OCI-LY1 (cell line): ENCODE results near the gene LRRFIP2.

Experiments
- H2AFZ ChIP-seq: fragments of 200-600 bp; sonication (generic), shearing (Covaris generic); 2 replicates; pipeline ENCODE4 v1.6.0; 2014; ENCODE audit warnings: antibody characterized with exemption, mild to moderate bottlenecking, low read length
- H3F3A ChIP-seq: fragments of 200-600 bp; sonication (generic), shearing (Covaris generic); 2 replicates; pipeline ENCODE4 v1.6.0; 2014; ENCODE audit warnings: mild to moderate bottlenecking, antibody characterized with exemption, low read length, moderate library complexity; ENCODE audit not compliant: insufficient read depth
- H3K27ac ChIP-seq: fragments of 200-600 bp; sonication (generic); 2 replicates; pipeline ENCODE4 v1.5.1; 2014; ENCODE audit warnings: low read length, mixed run types, mild to moderate bottlenecking, low read depth; ENCODE audit not compliant: poor library complexity, severe bottlenecking
- H3K27me3 ChIP-seq: fragments of 200-600 bp; sonication (generic); 2 replicates; pipeline ENCODE4 v1.6.0; 2014; ENCODE audit warnings: antibody characterized with exemption, mild to moderate bottlenecking, low read length, moderate library complexity; ENCODE audit not compliant: insufficient read depth
- H3K36me3 ChIP-seq: fragments of 200-600 bp; sonication (generic); 2 replicates; pipeline ENCODE4 v1.6.1; 2014; ENCODE audit warnings: mild to moderate bottlenecking, antibody characterized with exemption, low read length, moderate library complexity, mixed read lengths; ENCODE audit not compliant: insufficient read depth
- H3K4me1 ChIP-seq: fragments of 200-600 bp; sonication (generic); 2 replicates; pipeline ENCODE4 v1.5.1; 2014; ENCODE audit warnings: mild to moderate bottlenecking, low read length, moderate library complexity; ENCODE audit not compliant: insufficient read depth, severe bottlenecking
- H3K4me2 ChIP-seq: fragments of 200-600 bp; sonication (generic), shearing (Covaris generic); 2 replicates; pipeline ENCODE4 v1.6.1; 2014; ENCODE audit warnings: low read length
- H3K4me3 ChIP-seq: fragments of 200-600 bp; sonication (generic); 2 replicates; pipeline ENCODE4 v1.5.1; 2014; ENCODE audit warnings: low read length, low read depth, mild to moderate bottlenecking, mixed read lengths; ENCODE audit not compliant: poor library complexity, severe bottlenecking
- H3K79me2 ChIP-seq: fragments of 200-600 bp; shearing (Covaris generic); 2 replicates; pipeline ENCODE4 v1.6.1; 2016; ENCODE audit warnings: mixed run types, low read length, mixed read lengths; ENCODE audit not compliant: insufficient read depth
- H3K9ac ChIP-seq: fragments of 200-600 bp; sonication (generic), shearing (Covaris generic); 2 replicates; pipeline ENCODE4 v1.6.1; 2014; ENCODE audit warnings: mild to moderate bottlenecking, low read length, mixed read lengths
- H3K9me2 ChIP-seq: fragments of 200-600 bp; sonication (generic), shearing (Covaris generic); 2 replicates; pipeline ENCODE4 v1.6.1; 2014; ENCODE audit warnings: low read depth, mild to moderate bottlenecking, low read length, mixed read lengths
- H3K9me3 ChIP-seq: fragments of 200-600 bp; shearing (Covaris generic); 2 replicates; pipeline ENCODE4 v1.6.1; 2014; ENCODE audit warnings: low read length, mixed read lengths
- H4K20me1 ChIP-seq: fragments of 200-600 bp; sonication (generic), shearing (Covaris generic); 2 replicates; pipeline ENCODE4 v1.6.0; 2016; ENCODE audit warnings: mild to moderate bottlenecking, low read length; ENCODE audit not compliant: insufficient read depth
- EZH2 ChIP-seq: fragments of 200-600 bp; sonication (generic), shearing (Covaris generic); IDR thresholded peaks from 2 replicates; pipeline ENCODE4 v1.8.0; 2017; ENCODE audit warnings: borderline replicate concordance, mixed run types, mild to moderate bottlenecking, antibody characterized with exemption, low read length, moderate library complexity, mixed read lengths
- TF ChIP-seq, protein P1 (sequence below): fragments of 200-600 bp; sonication (generic), shearing (Covaris generic); IDR thresholded peaks from 2 replicates; pipeline ENCODE4 v1.5.1; 2017; ENCODE audit warnings: mild to moderate bottlenecking, antibody characterized with exemption, low read length, moderate library complexity, mixed read lengths

Gene LRRFIP2

DNA sequence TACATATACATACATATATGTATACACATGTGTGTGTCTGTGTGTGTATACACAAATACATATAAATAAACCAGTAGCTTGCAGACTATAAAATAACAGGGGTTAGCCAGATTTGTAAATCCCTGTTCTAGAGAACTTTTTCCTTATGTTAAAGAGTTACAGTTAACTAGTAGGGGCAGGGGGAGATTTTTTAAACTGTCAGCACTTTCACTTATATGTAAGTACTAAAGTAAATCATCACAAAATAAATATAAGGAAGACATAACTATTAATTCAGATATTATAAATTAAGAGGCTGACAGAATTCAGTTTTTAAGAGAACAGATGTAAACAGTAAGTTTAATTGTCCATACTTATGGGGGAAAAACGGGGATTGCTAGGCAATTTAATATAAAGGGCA is 74.0 kb downstream of the LRRFIP2 start:
- Histone ChIP-seq H3K27me3 (no peaks in the 10 kb centered on the region), H3K9ac (no peak overlapping the region), H3K27ac (no peak overlapping the region), H3K4me2 (no peak overlapping the region), H3K36me3 (no peaks in the 10 kb centered on the region), H2AFZ (no peak overlapping the region), H4K20me1 (no peaks in the 10 kb centered on the region), H3K79me2 (no peaks in the 10 kb centered on the region), H3K4me3 (no peak overlapping the region), H3F3A (no peaks in the 10 kb centered on the region), H3K9me3 (no peaks in the 10 kb centered on the region), H3K4me1 (no peaks in the 10 kb centered on the region), H3K9me2 (no peaks in the 10 kb centered on the region)
- TF ChIP-seq, protein P1, sequence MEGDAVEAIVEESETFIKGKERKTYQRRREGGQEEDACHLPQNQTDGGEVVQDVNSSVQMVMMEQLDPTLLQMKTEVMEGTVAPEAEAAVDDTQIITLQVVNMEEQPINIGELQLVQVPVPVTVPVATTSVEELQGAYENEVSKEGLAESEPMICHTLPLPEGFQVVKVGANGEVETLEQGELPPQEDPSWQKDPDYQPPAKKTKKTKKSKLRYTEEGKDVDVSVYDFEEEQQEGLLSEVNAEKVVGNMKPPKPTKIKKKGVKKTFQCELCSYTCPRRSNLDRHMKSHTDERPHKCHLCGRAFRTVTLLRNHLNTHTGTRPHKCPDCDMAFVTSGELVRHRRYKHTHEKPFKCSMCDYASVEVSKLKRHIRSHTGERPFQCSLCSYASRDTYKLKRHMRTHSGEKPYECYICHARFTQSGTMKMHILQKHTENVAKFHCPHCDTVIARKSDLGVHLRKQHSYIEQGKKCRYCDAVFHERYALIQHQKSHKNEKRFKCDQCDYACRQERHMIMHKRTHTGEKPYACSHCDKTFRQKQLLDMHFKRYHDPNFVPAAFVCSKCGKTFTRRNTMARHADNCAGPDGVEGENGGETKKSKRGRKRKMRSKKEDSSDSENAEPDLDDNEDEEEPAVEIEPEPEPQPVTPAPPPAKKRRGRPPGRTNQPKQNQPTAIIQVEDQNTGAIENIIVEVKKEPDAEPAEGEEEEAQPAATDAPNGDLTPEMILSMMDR: no peak
- no peak for TF ChIP-seq EZH2

GRCh38 chr3:37099469-37099868 is 74.9 kb downstream of the LRRFIP2 start:
- no peak for TF ChIP-seq EZH2
- TF ChIP-seq, protein P1: no peak
- Histone ChIP-seq H3K9ac (no peak overlapping the region), H3K9me2 (no peaks in the 10 kb centered on the region), H4K20me1 (no peaks in the 10 kb centered on the region), H3K9me3 (no peaks in the 10 kb centered on the region), H3K4me2 (no peak overlapping the region), H2AFZ (no peak overlapping the region), H3K4me3 (no peak overlapping the region), H3K4me1 (no peaks in the 10 kb centered on the region), H3F3A (no peaks in the 10 kb centered on the region), H3K27me3 (no peaks in the 10 kb centered on the region), H3K27ac (no peak overlapping the region), H3K79me2 (no peaks in the 10 kb centered on the region), H3K36me3 (no peaks in the 10 kb centered on the region)

GRCh38 chr3:37098884-37099283 is 75.5 kb downstream of the LRRFIP2 start:
- H3K36me3 ChIP-seq: no peaks in the 10 kb centered on the region
- H3K4me2 ChIP-seq: no peak overlapping the region
- TF ChIP-seq EZH2: no peak
- TF ChIP-seq, protein P1: no peak
- no peaks in the 10 kb centered on the region for H4K20me1 ChIP-seq
- H3K27ac ChIP-seq: no peak overlapping the region
- H3K9me3 ChIP-seq: no peaks in the 10 kb centered on the region
- H3K9ac ChIP-seq: no peak overlapping the region
- H3K9me2 ChIP-seq: no peaks in the 10 kb centered on the region
- H2AFZ ChIP-seq: no peak overlapping the region
- H3K79me2 ChIP-seq: no peaks in the 10 kb centered on the region
- H3K27me3 ChIP-seq: no peaks in the 10 kb centered on the region
- H3K4me1 ChIP-seq: no peaks in the 10 kb centered on the region
- H3K4me3 ChIP-seq: no peak overlapping the region
- H3F3A ChIP-seq: no peaks in the 10 kb centered on the region
